HG03460 (cell line): ENCODE results near the gene HMCN2.

Experiments
- ATAC-seq: cut with Tn5 transposase; IDR thresholded peaks from one replicate; pipeline ENCODE4 v1.9.1; 2021; ENCODE audit not compliant: unreplicated experiment

Gene HMCN2

DNA sequence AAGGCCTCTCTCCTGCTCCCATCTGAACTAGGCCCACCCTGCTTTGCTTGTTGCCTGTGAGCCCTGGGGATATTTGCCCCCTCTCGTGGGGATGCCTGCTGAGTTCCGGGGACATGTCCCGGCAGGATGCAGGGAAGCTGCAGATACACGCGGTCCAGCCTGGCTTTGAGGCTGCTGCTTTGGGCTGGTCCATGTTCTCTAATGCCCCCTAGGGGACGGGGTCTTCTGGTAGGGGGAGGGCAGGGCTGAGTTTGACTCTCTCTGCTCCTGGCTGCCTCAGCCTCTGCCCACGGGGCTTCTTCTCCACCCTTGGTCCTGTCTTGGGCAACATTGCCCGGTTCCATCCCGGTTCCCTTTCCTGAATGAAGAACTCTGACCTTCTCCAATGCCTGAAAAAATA, 94.3 kb downstream of the HMCN2 start:
- no peak for ATAC-seq

- no peak for ATAC-seq
These were observed 95.1 kb downstream of the HMCN2 start for GRCh38 chr9:130360672-130361071.

- ATAC-seq, result no peak
These were observed 96.4 kb downstream of the HMCN2 start for GRCh38 chr9:130361873-130362362.

DNA sequence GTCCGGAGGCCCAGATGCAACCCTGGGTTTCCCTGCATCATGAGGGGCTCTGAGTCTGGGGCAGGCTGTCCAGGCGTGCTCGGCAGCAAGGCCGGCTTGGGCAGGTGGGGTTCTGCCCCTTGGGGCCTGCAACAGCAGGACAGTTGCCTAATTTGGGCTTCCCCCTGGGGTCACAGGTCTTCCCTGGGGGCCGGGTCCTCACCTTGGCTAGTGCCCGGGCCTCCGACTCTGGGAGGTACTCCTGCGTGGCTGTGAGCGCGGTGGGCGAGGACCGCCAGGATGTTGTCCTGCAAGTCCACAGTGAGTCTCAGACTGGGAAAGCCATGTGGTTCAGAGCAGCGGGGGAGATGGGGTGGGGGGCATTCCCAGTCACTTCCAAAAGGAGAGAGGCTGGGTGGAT, 97.1 kb downstream of the HMCN2 start:
- no peak for ATAC-seq

DNA sequence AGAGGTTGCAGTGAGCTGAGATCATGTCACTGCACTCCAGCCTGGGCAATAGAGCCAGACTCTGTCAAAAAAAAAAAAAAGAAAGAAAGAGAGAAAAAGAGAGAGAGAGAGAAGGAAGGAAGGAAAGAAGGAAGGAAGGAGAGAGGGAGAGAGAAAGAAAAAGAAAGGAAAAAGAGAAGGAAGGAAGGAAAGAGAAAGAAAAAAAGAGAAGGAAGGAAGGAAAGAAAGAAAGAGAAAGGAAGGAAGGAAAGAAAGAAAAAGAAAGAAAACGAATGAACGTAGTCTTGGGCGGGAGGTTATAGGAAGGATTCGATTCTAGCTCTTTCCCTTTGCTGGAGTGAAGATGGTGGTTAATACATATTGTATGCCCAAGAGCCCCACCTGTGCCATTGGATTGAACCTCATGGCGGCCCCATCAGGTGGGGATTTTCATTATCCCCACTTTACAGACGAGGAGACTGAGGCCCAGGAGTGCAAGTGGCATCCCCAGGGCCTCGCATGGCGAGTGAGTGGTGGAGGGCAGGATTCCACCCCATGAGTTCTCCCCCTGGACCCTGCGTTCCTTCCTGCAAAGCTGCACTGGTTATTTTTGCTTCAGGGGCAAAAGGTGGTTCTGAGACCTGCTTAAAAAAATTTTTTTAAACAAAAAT, 98.3 kb downstream of the HMCN2 start:
- no peak for ATAC-seq

GRCh38 chr9:130364619-130365322, 99.2 kb downstream of the HMCN2 start:
- no peak for ATAC-seq

GRCh38 chr9:130365323-130365721, 99.8 kb downstream of the HMCN2 start:
- ATAC-seq, result no peak

DNA sequence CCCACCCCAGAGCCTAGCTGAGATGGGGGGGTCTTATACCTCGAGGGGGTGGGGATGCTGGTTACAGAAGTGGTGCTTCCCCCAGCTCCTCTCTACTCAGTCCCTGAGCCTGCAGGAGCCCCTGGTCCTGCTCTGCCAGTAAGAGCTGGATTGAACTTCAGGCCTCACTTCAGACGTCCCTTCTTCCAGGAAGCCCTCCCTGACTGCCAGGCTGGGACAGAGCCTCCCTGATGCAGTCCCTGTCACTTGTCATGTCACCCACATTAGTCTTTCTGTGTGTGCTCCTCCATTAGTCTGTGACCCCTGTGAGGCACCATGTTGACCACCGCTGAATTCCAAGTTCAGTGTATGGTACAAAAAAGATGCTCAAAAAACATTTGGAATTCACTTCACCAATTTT, 100.5 kb downstream of the HMCN2 start:
- ATAC-seq, result no peak

- ATAC-seq, result no peak
These were observed 101.5 kb downstream of the HMCN2 start for GRCh38 chr9:130366888-130367550.

GRCh38 chr9:130368631-130369103, 103.1 kb downstream of the HMCN2 start:
- no peak for ATAC-seq

- ATAC-seq, result no peak
These were observed 104.7 kb downstream of the HMCN2 start for GRCh38 chr9:130370226-130370625.

- ATAC-seq, result no peak
These were observed 105.8 kb downstream of the HMCN2 start for GRCh38 chr9:130371196-130371966.

DNA sequence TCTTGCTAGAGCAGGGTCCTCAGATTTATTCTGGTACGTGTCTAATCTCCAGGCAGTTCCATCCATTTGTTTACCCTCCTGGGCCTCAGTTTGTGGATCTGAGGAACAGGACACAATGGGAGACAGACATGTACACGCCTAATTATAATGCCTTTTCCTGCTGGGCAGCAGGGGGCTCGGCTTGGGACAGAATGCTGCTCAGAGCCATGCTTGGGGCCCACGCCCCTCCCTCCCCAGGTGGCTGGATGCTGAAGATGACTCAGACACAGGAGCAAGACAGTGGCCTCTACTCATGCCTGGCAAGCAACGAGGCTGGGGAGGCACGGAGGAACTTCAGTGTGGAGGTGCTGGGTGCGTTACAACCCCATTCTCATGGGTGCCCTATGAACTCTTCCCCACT, 106.5 kb downstream of the HMCN2 start:
- no peak for ATAC-seq

- no peak for ATAC-seq
These were observed 108.2 kb downstream of the HMCN2 start for GRCh38 chr9:130373679-130374325.

- ATAC-seq, result no peak
These were observed 112.1 kb downstream of the HMCN2 start for GRCh38 chr9:130377612-130378011.

GRCh38 chr9:130378875-130379648, 113.5 kb downstream of the HMCN2 start:
- ATAC-seq, result no peak

DNA sequence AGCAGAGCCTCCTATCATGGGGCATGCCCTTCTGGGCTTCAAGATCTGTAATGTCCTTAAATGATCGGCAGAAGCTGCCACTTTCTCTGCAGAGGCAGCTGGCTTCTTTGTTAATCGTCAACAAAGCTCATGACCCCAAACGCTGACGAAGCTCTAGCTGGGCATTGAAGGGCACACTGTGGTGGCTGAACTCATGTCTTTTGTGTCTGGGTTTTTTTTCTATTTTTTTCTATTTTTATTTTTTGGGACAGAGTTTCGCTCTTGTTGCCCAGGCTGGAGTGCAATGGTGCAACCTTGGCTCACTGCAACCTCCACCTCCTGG, 114.0 kb downstream of the HMCN2 start:
- no peak for ATAC-seq

DNA sequence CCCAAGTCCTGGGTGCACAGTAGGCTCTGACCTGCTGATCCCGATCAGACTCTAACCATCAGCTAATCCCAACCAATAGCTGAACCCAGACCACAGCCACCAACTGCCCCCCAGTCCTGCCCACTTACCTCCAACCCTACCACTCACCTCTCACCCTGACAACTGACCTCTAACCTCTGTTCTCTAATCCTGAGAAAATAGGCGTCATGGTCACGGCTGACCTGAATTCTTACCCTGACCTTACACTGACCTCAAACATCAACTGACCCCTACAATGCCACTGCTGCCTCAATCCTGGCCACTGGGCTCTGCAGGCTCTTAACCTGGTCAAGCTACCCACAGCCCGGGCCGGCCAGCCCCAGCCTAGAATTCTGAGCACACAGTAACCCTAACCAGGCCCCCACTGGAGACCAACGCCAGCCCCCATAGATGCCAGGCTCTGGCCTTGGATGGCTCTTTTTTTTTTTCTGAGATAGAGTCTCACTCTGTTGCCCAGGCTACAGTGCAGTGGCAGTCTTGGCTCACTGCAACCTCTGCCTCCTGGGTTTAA, 115.4 kb downstream of the HMCN2 start:
- ATAC-seq, result no peak

DNA sequence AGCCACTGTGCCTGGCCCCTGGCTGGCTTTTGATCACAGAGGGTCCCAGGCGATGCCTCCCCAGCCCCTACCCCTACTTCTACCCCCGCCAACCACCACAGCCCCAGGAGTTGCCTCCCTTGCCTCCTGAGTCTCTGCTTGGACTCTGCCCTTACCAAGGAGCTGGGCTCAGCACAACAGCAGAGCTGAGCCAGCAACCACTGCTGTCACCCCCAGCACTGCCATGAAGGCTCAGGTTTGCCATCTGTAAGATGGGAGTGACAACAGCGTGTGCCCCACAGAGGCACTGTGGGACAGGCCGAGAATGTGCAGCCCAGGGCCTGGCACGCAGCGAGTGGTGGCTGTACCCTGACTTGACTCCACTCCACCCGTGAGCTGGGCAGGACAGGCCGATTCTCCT, 116.1 kb downstream of the HMCN2 start:
- ATAC-seq, result no peak

DNA sequence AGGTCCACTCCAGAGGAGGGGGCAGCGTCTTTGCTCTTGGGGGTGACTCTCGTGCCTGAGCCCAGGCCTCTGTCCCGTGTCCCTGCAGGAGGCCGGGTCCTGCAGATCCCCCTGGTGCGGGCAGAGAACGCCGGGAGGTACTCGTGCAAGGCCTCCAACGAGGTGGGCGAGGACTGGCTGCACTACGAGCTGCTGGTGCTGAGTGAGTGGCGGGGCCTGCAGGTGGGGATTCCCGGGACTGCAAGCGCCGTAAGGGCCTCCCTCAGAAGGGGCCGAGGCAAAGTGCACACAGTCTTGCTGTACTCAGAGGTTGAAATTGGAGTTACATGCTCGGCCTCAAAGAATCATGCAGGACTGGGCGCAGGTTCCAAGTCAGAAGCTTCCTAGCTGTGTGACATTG, 116.5 kb downstream of the HMCN2 start:
- ATAC-seq, result no peak
